Gastroesophageal sphincter (tissue), 4 donors: ENCODE measurements around the gene KRTAP10-8. TPM values are rescaled to one million over a fixed set of nuclear protein-coding genes. Genes with fewer than 3 reads are reported as not detected.

Experiments used
- ATAC-seq: fragments of 150-250 bp; one replicate; pipeline ENCODE4 v1.9.1; 2016; ENCODE audit warnings: mild to moderate bottlenecking, moderate library complexity
- H3K27ac ChIP-seq, 4 donors: fragments of 200-600 bp; sonication (generic) in 3 of 4; 1 replicate in 3 of 4; 2 replicates in 1 of 4; pipeline ENCODE4 v1.5.1; 2016 to 2019
- H3K27me3 ChIP-seq: fragments of 200-600 bp; sonication (generic); one replicate; pipeline ENCODE4 v1.5.1; 2019
- H3K36me3 ChIP-seq, 2 donors: fragments of 200-600 bp; sonication (generic); one replicate each; pipeline ENCODE4 v1.5.1; 2019; ENCODE audit warnings: control low read depth in 1 of 2
- H3K4me1 ChIP-seq, 3 donors: fragments of 200-600 bp; sonication (generic); 1 replicate in 2 of 3; 2 replicates in 1 of 3; pipeline ENCODE4 v1.5.1; 2016 to 2019; ENCODE audit warnings: control low read depth in 2 of 3
- H3K4me3 ChIP-seq, 2 donors: fragments of 200-600 bp; sonication (generic); one replicate each; pipeline ENCODE4 v1.5.1; 2019; ENCODE audit warnings: mild to moderate bottlenecking in 1 of 2, moderate library complexity in 1 of 2
- H3K9me3 ChIP-seq, 3 donors: fragments of 200-600 bp; sonication (generic); one replicate each; pipeline ENCODE4 v1.5.1; 2017 to 2019; ENCODE audit warnings: control low read depth in 2 of 3
- EP300 ChIP-seq: sonication (generic); formaldehyde crosslinking; IDR thresholded peaks from one replicate; pipeline ENCODE4 v1.6.1; 2017; ENCODE audit warnings: antibody characterized with exemption, mild to moderate bottlenecking
- POLR2A ChIP-seq, 2 donors: fragments of 450-650 bp; IDR thresholded peaks; one replicate each; pipeline ENCODE4 v1.6.1; 2017; ENCODE audit warnings: antibody characterized with exemption in 2 of 2, mild to moderate bottlenecking in 2 of 2, moderate library complexity in 1 of 2
- POLR2AphosphoS5 ChIP-seq: sonication (generic); formaldehyde crosslinking; IDR thresholded peaks from one replicate; pipeline ENCODE4 v1.6.1; 2017; ENCODE audit warnings: antibody characterized with exemption
- WGBS, 2 donors: methylation state at CpG; one replicate each; pipeline ENCODE4 v1.1.5; 2018; ENCODE audit warnings: low coverage in 1 of 2; 5-methylcytosine and 5-hydroxymethylcytosine counted together
- total RNA-seq, 4 donors: library from RNA; depleted of rRNA; stranded (reverse); fragments of >200 nt; gene quantifications; one replicate each; pipeline ENCODE4 v1.1.0, GENCODE V29; 2016
- TF ChIP-seq, protein P1 (sequence below), 4 experiments: fragments of 200-600 bp in 2 of 4; fragments of 450-650 bp in 2 of 4; sonication (generic) in 1 of 4; IDR thresholded peaks; one replicate each; pipeline ENCODE4 v1.5.1; 2017 to 2019; ENCODE audit warnings: antibody characterized with exemption in 4 of 4, mild to moderate bottlenecking in 2 of 4, moderate library complexity in 2 of 4

Gene KRTAP10-8
- total RNA-seq, 4 donors from 2014 or later: not detected

DNA sequence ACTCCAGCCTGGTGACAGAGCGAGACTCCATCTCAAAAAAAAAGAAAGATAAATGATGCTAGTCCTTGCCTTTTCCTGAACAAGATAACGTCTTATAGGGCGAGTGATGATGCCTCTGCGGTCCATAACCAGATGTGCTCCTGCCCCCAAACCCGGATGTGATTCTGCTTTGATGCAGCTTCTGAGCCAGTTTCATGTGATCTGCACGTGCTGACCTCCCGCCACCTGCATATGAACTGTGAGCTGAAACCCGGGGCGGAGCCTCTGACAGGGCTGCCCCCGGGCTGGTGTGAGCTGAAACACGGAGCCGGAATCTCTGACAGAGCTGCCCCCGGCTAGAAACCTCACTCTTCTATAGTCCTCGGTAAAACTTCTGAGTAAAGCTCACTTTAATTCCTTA, 41.2 kb downstream of the KRTAP10-8 start:
- peaks cover 49% of the 10 kb centered on the region for H3K27me3 ChIP-seq
- no peaks in the 10 kb centered on the region for H3K4me1 ChIP-seq
- no peak overlapping the region for H3K27ac ChIP-seq
- WGBS, 2 donors: 39 to 43% methylated on average over 2 to 11 of the region's 14 CpGs
- H3K36me3 ChIP-seq: no peaks in the 10 kb centered on the region
- no peak for ATAC-seq
- peaks cover 0 to 10% (median 0%) of the 10 kb centered on the region in 3 donors for H3K9me3 ChIP-seq
- TF ChIP-seq EP300 (no peak), POLR2AphosphoS5 (no peak)
- TF ChIP-seq, protein P1, sequence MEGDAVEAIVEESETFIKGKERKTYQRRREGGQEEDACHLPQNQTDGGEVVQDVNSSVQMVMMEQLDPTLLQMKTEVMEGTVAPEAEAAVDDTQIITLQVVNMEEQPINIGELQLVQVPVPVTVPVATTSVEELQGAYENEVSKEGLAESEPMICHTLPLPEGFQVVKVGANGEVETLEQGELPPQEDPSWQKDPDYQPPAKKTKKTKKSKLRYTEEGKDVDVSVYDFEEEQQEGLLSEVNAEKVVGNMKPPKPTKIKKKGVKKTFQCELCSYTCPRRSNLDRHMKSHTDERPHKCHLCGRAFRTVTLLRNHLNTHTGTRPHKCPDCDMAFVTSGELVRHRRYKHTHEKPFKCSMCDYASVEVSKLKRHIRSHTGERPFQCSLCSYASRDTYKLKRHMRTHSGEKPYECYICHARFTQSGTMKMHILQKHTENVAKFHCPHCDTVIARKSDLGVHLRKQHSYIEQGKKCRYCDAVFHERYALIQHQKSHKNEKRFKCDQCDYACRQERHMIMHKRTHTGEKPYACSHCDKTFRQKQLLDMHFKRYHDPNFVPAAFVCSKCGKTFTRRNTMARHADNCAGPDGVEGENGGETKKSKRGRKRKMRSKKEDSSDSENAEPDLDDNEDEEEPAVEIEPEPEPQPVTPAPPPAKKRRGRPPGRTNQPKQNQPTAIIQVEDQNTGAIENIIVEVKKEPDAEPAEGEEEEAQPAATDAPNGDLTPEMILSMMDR (IDR thresholded peaks at IDR 0.05): no peak
- H3K4me3 ChIP-seq: no peak overlapping the region

DNA sequence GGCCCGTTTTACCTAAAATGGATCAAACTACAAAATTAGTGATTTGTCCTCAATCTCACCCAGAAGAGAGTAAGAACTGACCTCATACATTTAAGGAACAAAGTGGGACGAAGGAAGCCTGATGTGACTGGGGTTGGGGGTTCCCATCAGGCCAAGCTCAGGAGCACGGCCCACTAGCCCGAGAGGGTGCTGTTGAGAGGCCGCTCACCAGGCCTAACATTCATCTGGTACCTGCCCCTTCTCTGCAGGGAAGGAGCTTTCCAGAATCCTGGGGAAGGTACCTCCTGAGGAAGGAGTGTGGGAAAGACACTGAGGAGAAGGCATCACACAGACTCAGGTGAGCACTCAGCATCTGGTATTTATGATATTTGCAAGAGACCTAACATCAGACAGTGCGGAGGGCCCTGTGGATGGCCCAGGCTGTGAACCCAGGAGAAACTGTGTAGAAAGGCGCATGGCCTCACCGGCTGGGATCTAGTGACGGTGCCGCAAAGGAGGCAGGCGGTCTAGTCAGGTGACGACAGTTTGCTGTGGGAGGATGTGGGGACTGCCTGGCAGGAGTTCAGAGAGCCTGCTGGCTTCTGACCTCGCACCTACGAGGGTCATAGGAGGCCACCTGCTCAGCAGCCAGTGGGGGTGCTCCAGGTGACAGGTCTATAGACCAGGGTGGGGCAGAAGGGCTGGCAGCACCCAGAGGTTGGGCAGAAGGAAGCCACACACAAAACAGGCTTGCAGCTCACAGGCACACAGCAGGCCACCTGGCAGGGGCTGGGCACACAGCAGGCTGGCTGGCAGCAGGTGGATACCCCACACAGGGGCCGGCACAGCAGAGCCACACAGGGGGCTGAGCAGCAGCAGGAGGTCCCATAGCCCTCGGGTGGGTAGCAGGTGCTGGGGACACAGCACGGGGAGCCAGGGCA, 42.0 kb downstream of the KRTAP10-8 start:
- WGBS, 2 donors: 62 to 78% methylated on average over 4 to 7 of the region's 17 CpGs
- Histone ChIP-seq H3K36me3 (no peaks in the 10 kb centered on the region), H3K4me3 (no peak overlapping the region), H3K27ac (no peak overlapping the region), H3K9me3 (peaks cover 0 to 10% (median 0%) of the 10 kb centered on the region in 3 donors), H3K4me1 (no peaks in the 10 kb centered on the region), H3K27me3 (peaks cover 49% of the 10 kb centered on the region)
- TF ChIP-seq POLR2A (IDR thresholded peaks at IDR 0.05) (no peak), POLR2AphosphoS5 (no peak), EP300 (no peak)
- TF ChIP-seq, protein P1 (IDR thresholded peaks at IDR 0.05): no peak
- ATAC-seq: no peak

DNA sequence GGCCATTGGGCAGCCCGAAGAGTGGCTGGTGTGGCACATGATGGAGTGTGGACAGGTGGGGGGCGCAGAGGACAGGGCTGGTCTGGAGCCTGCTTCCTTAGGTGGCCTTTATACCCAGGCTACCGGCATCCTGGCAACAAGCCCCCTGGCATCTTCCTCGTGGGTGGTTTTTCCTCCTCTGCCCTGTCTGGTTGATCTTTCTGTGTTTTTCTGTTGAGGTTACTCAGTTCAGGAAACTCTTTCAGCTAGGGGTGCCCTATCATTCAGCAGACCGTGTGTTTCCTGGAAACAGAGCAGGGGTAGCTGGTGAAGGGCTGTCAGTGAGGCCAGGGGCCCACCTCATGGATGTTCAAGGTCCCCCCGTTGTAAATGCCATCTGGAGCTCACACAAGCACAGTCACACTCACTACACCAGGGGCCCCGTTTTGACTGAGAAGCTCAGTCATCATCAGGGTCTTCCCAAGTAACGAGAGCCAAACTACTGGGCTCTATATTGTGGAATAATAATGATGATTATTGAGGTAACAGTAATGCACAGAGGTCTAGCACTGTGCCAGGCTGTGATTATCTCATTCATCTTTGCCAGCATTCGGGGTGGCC, 42.8 kb downstream of the KRTAP10-8 start, which contains the start of gene KRTAP12-4:
Gene KRTAP12-4, minus strand, starts transcription at position 84 of the 600 bp plus-strand sequence. Its CDS starts 45 bp downstream, at position 39.
- Histone ChIP-seq H3K27me3 (peaks cover 48% of the 10 kb centered on the region), H3K9me3 (peaks cover 0 to 10% (median 0%) of the 10 kb centered on the region in 3 donors), H3K4me1 (no peaks in the 10 kb centered on the region), H3K27ac (no peak within 1 kb of the TSS), H3K4me3 (no peak within 1 kb of the TSS), H3K36me3 (no peaks in the 10 kb centered on the region)
- WGBS, 2 donors: 61 to 90% methylated on average over 2 to 6 of the region's 9 CpGs
- no peak for ATAC-seq
- TF ChIP-seq POLR2A (IDR thresholded peaks at IDR 0.05): no peak
- no peak for TF ChIP-seq POLR2AphosphoS5
- TF ChIP-seq, protein P1 (IDR thresholded peaks at IDR 0.05): no peak
- TF ChIP-seq EP300: no peak

- peaks cover 42% of the 10 kb centered on the region for H3K27me3 ChIP-seq
- TF ChIP-seq POLR2AphosphoS5 (no peak), EP300 (no peak), POLR2A (IDR thresholded peaks at IDR 0.05) (no peak)
- TF ChIP-seq, protein P1 (IDR thresholded peaks at IDR 0.05): no peak
- no peaks in the 10 kb centered on the region for H3K4me1 ChIP-seq
- H3K36me3 ChIP-seq: no peaks in the 10 kb centered on the region
- H3K27ac ChIP-seq: no peak overlapping the region
- WGBS, 2 donors: 25 to 29% methylated on average over 1 of the region's 1 CpG
- H3K4me3 ChIP-seq: no peak overlapping the region
- peaks cover 0 to 10% (median 0%) of the 10 kb centered on the region in 3 donors for H3K9me3 ChIP-seq
- ATAC-seq: no peak
These were observed 45.0 kb downstream of the KRTAP10-8 start for GRCh38 chr21:44656868-44657267.
